GM21360 (cell line): Measurements from ENCODE around the gene TRMT10B.
A peak's percentile ranks its signal among the peaks of the same experiment; 100 is the strongest.
"Not testable (repeated sequence)": the region's sequence is repeated elsewhere in the genome, so short reads cannot be mapped to it uniquely, and the experiment has no call there.

Source experiments
- ATAC-seq: cut with Tn5 transposase; IDR thresholded peaks from one replicate; pipeline ENCODE4 v1.9.1; 2021; ENCODE audit warnings: mild to moderate bottlenecking, moderate library complexity; ENCODE audit not compliant: unreplicated experiment

Gene TRMT10B

DNA sequence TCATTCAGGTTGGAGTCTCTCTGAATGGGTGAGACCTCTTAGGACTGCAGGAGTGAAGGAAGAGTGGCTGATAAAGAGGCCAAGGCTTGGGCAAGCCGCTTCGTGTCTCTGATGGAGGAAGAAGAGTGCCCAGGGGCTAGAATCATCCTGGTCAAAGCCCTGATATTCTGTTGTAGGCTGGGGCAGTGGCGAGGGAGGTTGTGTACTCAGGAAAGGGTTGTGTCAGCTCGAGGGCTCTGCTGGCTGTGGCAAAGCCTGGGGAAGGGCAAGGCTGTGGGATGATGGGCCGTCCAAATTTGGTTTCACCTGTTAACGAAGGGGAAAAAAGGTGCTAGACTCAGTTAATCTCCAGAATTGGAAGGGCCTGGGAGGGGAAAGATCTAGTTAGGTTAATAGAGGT lies 2.4 kb upstream of the TRMT10B start:
- ATAC-seq: no peak

DNA sequence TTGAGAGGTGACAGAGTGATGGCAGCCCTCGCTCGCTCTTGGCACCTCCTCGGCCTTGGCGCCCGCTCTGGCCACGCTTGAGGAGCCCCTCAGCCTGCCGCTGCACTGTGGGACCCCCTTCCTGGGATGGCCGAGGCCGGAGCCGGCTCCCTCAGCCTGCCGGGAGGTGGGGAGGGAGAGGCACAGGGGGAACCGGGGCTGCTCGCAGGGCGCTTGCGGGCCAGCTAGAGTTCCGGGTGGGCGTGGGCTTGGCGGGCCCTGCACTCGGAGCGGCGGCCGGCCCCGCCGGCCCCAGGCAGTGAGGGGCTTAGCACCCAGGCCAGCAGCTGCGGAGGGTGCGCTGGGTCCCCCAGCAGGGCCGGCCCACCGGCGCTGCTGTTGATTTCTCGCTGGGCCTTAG lies 1.9 kb upstream of the TRMT10B start:
- ATAC-seq: not testable (repeated sequence)

DNA sequence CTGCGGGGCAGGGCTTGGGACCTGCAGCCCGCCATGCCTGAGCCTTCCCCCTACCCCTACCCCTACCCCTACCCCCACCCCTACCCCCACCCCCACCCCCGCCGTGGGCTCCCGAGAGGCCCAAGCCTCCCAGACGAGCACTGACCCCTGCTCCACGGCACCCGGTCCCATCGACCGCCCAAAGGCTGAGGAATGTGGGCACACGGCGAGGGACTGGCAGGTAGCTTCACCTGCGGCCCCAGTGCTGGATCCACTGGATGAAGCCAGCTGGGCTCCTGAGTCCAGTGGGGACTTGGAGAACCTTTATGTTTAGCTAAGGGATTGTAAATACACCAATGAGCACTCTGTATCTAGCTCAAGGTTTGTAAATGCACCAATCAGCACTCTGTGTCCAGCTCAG lies 1.5 kb upstream of the TRMT10B start:
- not testable (repeated sequence) for ATAC-seq

DNA sequence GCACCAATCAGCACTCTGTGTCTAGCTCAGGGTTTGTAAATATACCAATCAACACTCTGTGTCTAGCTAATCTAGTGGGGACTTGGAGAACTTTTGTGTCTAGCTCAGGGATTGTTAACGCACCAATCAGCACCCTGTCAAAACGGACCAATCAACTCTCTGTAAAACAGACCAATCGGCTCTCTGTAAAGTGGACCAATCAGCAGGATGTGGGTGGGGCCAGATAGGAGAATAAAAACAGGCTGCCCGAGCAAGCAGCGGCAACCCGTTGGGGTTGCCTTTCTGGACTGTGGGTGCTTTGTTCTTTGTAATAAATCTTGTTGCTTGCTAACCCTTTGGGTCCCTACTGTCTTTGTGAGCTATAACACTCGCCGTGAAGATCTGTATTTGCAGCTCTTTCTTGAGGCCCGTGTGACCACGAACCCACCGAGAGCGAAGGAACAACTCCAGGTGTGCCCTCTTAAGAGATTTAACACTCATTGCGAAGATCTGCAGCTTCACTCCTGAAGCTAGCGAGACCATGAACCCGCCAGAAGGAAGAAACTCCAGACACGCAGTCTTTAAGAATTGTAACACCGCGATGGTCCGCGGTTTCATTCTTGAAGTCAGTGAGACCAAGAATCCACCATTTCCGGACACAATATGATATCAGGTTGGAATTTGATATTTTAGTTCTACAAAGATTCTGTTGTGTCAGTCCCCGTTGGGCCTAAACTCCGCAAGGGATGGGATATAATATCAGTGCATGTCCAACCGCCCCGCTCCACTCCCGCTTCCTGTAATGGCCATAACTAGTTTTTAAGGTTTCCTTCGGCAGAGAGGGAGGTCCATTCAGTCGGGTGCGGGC lies 740 bp upstream of the TRMT10B start:
- no peak for ATAC-seq

DNA sequence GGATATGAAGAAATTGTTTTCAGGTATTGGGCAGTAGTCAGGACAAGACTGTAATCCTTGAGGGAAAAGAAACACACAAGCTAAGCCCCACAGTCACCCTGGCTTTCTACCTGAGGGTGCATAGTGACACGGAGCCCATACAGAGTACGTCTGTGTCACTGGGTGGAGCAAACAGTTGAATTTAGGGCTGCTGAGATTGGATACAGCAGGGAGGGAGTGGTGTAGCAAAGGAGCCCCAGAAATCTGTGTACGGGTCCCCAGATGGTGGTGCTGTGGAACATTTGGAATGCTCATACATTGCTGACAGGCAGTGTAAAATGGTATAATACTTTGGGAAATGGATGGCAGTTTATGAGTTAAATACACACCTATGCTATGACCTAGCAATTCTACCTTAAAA lies 5.1 kb downstream of the TRMT10B start:
- no peak for ATAC-seq

DNA sequence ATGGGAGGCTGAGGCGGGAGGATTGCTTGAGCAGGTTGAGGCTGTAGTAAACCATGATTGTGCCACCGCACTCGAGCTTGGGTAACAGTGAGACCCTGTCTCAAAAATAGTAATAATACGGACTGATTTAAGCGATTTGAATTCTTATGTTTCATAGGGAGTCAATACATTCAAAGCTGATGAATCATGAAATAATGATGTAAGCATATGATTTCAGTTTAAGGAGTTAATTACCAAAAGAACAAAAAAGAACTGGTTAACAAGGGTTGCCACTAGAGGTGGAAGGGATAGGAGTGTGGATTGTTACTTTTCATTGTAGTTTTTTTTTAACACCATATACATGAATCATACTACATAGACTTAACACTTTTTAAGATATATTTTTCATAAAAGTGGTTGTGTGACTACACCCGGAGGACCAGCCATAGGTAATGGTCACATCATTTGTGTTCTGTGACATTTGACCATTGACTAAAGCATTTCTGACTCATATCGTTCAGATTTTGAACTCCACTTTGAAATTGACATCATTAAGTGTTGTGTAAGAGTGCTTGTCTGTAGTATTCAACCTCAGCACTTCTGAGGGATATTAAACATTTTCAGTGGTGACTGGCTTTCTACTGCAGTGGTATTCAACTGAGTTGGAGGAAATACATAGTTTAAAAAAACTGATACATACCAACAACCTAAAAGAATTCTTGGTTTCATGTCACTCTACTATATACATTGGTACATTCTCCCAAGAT lies 7.0 kb downstream of the TRMT10B start:
- no peak for ATAC-seq

DNA sequence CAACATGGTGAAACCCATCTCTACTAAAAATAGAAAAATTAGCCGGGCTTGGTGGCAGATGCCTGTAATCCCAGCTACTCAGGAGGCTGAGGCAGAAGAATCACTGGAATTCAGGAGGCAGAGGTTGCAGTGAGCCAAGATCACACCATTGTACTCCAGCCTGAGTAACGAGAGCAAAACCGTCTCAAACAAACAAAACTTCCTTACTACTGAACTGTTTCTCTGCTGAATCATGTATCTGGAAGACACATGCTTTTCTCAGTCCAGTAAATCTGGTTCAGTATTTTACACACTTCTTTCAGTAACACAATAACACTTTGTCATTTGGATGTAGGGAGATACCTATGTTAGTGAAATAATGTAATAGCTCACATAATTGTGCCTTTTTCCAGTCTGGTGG lies 7.9 kb downstream of the TRMT10B start:
- ATAC-seq: no peak

DNA sequence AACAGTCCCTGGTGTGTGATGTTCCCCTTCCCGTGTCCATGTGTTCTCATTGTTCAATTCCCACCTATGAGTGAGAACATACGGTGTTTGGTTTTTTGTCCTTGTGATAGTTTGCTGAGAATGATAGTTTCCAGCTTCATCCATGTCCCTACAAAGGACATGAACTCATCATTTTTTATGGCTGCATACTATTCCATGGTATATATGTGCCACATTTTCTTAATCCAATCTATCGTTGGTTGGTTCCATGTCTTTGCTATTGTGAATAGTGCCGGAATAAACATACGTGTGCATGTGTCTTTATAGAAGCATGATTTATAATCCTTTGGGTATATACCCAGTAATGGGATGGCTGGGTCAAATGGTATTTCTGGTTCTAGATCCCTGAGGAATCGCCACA lies 11.7 kb downstream of the TRMT10B start:
- not testable (repeated sequence) for ATAC-seq

DNA sequence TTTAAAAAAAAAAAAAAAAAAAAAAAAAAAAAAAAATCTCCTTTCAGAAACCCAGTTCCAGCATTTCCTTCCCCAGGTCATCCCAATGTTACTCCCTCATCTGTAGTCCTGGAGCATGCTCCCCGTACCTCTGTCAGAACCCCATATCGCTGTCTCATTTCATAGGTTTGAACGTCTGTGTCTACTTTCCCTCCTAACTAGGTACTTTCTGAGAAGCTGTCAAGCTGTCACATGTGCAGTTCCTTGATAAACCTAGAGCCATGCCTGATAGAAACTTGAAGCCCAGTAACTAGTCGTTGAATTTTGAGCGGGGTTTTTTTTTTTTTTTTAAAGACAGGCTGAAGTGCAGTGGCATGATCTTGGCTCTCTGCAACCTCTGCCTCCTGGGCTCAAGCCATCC lies 15.7 kb downstream of the TRMT10B start:
- ATAC-seq: no peak

DNA sequence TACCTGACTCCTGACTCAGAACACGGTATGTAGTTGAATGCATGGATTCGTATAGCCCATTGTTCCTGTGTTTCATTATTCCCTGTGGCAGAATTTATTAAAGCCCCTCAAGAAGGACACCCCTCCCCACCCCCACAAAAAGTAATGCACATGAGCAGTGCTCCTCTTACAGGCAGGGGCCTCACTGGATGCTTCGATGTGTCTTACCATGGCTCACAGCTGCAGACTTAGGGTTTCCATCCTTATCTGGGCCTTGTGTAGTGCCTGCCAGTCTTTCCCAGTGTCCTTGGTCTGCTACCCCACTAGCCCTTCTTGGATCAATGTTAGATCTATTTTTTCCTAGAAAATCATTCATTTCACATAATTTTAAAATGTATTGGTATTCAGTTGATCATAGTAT lies 16.4 kb downstream of the TRMT10B start:
- ATAC-seq: no peak

DNA sequence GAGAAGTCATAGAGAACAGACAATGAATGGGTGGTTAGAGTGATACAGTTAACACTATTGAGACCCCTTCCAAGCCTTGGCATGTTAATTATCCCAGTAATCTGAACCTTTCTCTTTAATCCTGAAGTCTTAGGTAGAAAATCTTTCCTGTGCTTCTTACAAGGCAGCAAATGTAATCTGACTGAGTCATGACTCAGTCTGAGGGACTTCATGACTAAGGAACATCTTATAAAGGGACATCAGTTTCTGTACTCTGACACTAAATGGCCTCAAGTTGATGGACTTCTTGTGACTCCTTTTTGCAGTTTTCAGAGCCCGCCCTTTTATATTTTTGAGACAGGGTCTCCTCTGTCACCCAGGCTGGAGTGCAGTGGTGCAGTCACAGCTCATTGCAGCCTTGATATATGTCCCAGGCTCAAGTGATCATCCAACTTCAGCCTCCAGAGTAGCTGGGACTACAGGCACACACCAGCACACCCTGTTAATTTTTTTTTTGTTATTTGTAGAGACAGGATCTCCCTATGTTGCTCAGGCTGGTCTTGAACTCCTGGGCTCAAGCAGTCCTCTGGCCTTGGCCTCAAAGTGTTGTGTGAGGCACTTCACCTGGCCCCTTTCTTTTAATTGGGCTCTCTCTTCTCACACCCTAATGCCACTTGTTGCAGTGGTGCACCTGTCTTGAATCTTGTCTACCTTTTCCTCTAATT lies 21.8 kb downstream of the TRMT10B start:
- no peak for ATAC-seq

DNA sequence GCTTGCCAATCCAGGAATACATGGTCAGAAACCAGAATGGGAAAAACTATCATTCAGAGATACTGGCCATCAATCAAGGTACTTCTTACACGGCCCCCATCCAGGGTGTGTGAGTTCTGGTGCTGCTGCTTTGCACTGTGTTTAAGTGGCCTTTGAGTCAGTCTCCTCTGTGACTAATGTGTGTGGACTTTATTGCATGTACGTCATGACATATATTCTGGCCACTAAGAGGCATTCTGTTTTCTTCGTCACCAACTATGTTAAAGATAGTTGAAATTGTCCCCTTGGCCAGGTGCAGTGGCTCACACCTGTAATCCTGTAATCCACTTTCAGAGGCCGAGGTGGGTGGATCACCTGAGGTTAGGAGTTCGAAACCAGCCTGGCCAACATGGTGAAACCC lies 22.7 kb downstream of the TRMT10B start:
- ATAC-seq: no peak

DNA sequence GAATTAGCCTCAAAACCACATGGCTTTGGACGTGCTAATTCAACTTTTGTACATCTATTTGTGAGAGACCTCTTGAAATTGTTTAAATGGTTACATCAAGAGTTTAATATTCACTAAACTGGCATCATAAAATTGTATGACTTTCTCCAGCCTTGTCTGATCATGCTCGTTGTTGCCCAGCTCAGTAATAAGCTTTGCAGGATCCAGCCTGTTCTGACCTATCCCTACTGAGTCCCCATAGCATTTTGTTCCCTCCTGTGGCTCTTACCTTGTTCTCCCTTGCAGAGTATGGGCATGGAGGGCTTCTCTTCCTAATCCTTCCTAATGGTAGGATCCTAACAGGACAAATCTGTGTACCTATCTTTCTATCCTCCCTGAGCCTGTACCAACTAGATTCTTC lies 24.9 kb downstream of the TRMT10B start:
- ATAC-seq: no peak

DNA sequence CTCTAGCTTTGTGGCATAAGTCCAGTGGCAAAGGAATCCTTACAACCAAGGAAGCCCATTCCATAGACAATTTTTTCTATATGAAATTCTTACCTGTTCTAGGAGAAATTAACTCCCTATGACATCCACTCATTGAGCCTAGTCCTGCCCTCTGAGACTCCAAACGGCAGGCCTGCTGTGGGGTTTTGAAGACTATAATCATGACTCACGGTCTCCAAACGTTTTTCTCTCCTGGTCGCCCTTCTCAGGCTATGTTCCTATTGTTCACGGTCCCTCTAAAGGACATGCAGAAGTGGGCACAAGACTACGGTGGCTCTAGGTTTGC lies 30.6 kb downstream of the TRMT10B start:
- no peak for ATAC-seq

DNA sequence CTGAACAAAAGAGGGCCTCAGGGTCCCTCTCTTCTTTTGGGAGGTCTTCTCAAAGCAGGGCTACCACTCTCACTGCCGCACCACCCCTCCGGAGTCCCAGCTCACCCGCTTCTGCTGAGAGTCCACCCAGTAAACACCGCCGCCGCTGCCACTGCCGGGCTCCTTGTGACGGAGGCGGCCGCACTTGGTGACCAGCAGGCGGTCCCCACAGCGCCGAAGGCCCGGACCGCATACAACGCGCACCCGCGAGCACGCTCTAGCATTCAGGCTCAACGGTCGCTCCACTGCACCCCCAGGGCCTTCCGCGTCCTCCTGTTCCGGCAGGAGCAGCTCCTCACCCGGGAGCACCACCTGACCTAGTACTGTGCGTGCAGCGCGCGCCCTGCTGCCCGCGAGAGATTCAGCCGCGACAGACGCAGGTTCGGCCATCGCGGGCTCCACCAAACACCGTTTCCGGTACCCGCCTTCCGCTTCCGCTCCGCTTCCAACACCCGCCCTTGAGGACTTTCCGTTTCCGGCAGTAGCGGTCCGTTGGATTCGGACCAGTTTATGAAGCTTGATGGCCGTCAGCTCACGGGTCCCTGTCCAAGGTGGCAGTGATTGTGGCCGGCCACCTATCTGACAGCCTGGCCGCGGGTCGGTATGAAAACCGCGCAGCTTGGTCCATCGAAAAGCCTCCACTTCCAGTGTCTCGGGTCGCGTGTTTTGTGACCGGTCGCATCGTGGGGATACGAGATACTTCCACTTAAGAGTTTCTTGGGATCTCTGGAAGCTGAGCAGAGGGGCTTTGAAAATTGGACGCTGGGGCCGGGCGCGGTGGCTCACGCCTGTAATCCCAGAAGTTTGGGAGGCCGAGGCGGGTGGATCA lies 31.2 kb downstream of the TRMT10B start, which contains the start of gene EXOSC3:
Gene EXOSC3 (minus strand): TSS at position 449 of the 868 bp plus-strand sequence. CDS start 20 bp downstream, at position 429.
- peak; percentile 76 for ATAC-seq

DNA sequence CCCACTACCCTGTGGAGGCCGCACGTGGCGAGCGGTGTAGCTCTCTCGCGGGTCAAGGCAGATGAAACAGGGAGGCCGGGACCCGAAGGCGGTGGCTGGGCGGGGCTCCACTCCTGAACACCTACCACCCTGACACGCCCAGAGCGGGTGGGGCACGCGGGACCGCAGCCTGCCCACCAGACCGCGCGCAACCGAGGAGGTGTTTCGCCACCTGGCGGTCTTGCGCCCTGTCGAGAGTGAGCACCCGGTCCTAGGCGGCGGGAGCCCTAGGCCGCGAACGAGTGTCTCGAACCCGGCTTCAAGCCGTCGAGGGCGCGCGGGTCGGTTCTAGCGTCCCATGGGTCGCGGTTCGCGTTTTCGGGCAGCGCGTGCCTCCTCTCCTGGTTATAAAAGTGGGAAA lies 33.5 kb downstream of the TRMT10B start:
- no peak for ATAC-seq

DNA sequence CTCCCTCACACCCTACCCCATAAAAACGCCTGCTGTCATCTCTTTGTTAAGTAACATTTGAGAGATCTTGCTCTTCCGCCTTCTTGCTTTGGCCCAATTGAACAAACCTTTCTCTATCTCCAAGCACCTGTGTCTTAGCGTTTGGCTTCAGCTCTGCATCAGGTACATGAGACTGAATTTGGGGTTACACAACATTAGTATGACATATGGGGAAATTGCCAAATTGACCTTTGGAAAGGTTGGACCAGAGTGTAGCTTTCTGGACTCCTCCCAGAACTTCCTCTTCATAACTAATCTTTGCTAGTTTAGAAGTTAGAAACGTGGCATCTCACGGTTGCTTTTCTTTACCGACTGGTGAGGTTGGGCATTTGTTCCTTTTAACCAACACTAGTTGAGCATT lies 34.7 kb downstream of the TRMT10B start:
- ATAC-seq: no peak

DNA sequence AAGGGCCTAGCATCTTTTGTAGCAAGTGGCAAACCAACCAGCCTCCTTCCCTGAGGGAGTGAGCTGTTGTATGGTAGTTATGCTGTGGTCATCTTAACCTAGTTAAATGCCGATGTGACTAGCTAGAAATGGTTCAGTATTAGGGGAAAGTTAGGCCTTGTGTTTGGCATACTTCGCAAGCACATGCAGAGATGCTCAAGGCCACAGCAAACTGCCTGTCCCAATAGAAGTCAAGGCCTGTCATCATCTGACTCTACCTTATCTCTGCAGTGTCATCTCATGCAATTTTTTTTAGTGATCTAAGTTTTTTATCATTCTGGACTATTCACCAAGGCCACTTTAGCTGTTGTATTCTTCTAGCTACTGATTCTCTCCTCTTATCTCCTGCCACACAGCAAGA lies 36.5 kb downstream of the TRMT10B start:
- no peak for ATAC-seq

DNA sequence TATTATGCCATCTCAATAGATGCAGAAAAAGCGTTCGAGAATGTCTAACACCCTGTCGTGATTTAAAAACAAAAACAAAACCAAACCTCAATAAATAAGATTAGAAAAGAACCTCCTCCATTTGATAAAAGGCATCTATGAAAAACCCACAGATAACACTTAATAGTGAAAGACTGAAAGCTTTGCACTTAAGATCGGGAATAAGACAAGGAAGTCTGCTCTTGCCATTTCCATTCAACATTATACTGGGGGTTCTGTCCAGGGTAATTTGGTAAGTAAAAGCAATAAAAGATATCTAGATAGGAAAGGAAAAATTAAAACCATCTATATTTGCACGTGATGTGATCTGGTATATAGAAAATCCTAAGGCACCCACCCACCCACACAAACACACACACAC lies 38.5 kb downstream of the TRMT10B start:
- no peak for ATAC-seq

DNA sequence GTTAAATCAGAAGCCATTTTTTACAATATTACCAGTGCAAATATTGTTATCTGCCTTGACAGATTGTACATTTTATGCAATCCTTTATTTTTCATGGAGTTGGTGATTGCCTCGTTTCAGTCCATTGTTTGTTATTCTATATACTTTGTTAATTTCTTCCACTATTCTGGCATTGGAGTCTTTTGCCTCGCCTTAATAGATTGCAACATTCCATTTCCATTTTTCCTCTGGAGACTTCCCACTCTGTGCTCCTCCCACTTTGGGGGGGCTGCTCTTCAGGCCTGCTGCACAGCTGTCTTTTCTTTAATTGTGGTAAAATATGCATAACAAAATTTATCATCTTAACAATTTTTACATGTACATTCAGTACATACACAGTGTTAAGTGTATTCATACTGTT lies 42.6 kb downstream of the TRMT10B start:
- ATAC-seq: no peak

DNA sequence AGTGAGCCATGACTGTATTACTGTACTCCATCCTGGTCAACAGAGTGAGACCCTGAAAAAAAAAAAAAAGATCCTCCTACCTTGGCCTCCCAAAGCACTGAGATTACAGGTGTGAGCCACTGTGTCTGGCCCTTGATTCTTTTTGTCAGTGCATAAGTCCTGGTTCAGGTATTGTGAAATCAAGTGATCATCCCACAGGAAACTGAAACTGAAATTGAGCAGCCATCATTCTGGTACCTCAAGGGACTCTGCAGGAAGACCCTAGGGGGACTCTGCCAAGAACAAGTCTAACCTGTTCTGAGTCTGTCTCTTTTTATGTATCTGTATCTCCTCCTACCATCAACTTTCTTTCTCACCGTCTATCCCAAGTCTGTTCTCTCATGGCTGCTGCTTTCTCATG lies 45.1 kb downstream of the TRMT10B start:
- ATAC-seq: no peak
